Right lobe of liver (tissue), 6 donors: ENCODE measurements around the gene BCAR3. TPM values are rescaled to one million over a fixed set of nuclear protein-coding genes. Genes with fewer than 3 reads are reported as not detected.

Source experiments
- ATAC-seq, 4 donors: fragments of 200-7000 bp; cut with Tn5 transposase; one replicate each; pipeline ENCODE4 v1.9.1; 2020; ENCODE audit warnings: mild to moderate bottlenecking in 4 of 4, moderate library complexity in 4 of 4
- DNase-seq, 3 donors: peaks; one replicate each; pipeline ENCODE4 v3.0.0-alpha.2; 2020
- H3K27ac ChIP-seq, 3 donors: fragments of 200-600 bp; one replicate each; pipeline ENCODE4 v1.8.0; 2022
- H3K27me3 ChIP-seq, 2 donors: fragments of 200-600 bp; one replicate each; pipeline ENCODE4 v1.8.0; 2022
- H3K36me3 ChIP-seq, 4 donors: fragments of 200-600 bp; sonication (generic) in 1 of 4; one replicate each; pipeline versions ENCODE4 v1.5.1 to v1.8.0; 2017 to 2022; ENCODE audit warnings: control low read depth in 1 of 4
- H3K4me1 ChIP-seq, 4 donors: fragments of 200-600 bp; sonication (generic) in 1 of 4; one replicate each; pipeline versions ENCODE4 v1.5.1 to v1.8.0; 2017 to 2022; ENCODE audit warnings: control low read depth in 1 of 4
- H3K4me3 ChIP-seq, 3 donors: fragments of 200-600 bp; one replicate each; pipeline ENCODE4 v1.8.0; 2022
- H3K9me3 ChIP-seq, 4 donors: fragments of 200-600 bp; sonication (generic) in 1 of 4; one replicate each; pipeline versions ENCODE4 v1.5.1 to v1.8.0; 2017 to 2022; ENCODE audit warnings: control low read depth in 1 of 4
- CTCF ChIP-seq, 4 donors: fragments of 200-600 bp in 3 of 4; fragments of 450-650 bp in 1 of 4; IDR thresholded peaks; one replicate each; pipeline versions ENCODE4 v1.5.1 to v1.8.0; 2016 to 2022; ENCODE audit warnings: antibody characterized with exemption in 4 of 4, mild to moderate bottlenecking in 2 of 4
- POLR2A ChIP-seq: fragments of 450-650 bp; IDR thresholded peaks from one replicate; pipeline ENCODE4 v1.6.1; 2017; ENCODE audit warnings: antibody characterized with exemption, mild to moderate bottlenecking
- WGBS: methylation state at CpG from one replicate; pipeline ENCODE4 v1.1.6; 2018; ENCODE audit warnings: low coverage, low lambda C conversion rate; ENCODE audit not compliant: insufficient coverage; ENCODE audit errors: missing lambda C conversion rate; 5-methylcytosine and 5-hydroxymethylcytosine counted together
- intact Hi-C, 2 donors: fragments of 100-400 bp; cut with DNase I; formaldehyde crosslinking; loops; one replicate each; pipeline versions ENCODE4 v1.11.2 to v1.14.1; 2022
- total RNA-seq, 6 experiments: library from RNA; depleted of rRNA in 2 of 6; stranded (reverse); fragments of >200 nt in 2 of 6; fragmentation: NEBNext Ultra II Directional in 3 of 6; extraction: Animal tissue kit (Norgen Biotek cat#: 25700) in 3 of 6; gene quantifications; one replicate each; pipeline versions ENCODE4 v1.1.0 to v1.2.4, GENCODE V29; 2016 to 2023
- donor health status: DM: no; HTN: yes; CAD: no.
- donor health status: DM: no; HTN: no; CAD: no.
- donor health status: DM: no; HTN: no; CAD: no.
- donor health status: DM: no; HTN: yes; CAD: no.
- donor health status: DM: no; HTN: yes; CAD: no.

BCAR3 gene
- total RNA-seq, 6 experiments from 2014 or later: 7.6 to 19.8 (median 12.9) TPM

DNA sequence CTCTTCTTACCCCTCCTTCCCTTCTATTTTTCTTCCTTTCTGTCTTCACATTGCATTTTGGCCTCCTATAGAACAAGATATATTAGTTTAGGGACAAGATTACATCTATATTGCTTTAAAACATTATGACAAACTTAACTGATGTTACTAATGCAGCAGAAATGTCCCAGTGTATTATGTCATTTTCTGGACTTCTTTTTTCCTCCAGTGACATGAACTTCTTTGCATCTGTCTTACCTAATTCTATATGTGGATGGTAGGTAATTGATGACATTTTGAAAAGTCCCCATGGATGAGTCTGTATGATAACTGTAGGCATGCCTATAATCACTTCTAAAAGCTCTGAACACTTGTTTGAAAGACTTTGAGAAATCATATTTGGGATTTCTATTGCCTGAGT lies 144.2 kb downstream of the BCAR3 start:
- ATAC-seq (no peak), DNase-seq (no peak)
- Histone ChIP-seq H3K27me3 (no peaks in the 10 kb centered on the region), H3K4me1 (no peaks in the 10 kb centered on the region), H3K36me3 (no peaks in the 10 kb centered on the region), H3K9me3 (no peaks in the 10 kb centered on the region), H3K27ac (no peak overlapping the region), H3K4me3 (no peak overlapping the region)
- intact Hi-C loops: no loop called here
- no peak for TF ChIP-seq CTCF (IDR thresholded peaks at IDR 0.05)
- no peak for TF ChIP-seq POLR2A

DNA sequence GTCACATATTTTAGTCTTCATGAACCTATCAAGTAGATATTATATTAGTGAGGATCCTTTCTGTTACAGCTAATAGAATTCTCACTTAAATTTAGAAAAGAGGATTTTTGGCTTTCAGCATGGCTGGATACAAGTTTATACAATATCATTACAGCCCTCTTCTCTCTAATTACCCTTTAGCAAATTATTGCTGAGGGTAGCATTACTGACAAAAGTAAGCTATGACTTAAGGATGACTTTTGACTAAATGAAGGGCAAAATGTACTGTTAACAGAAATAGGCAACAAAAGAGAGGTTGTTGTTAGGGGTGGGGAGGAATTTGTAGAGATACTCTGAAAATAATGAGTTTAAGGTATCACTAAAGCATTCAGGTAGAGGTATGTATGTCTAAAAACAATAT lies 148.0 kb downstream of the BCAR3 start:
- no peaks in the 10 kb centered on the region for H3K36me3 ChIP-seq
- H3K4me1 ChIP-seq: peaks cover 0 to 13% (median 3%) of the 10 kb centered on the region in 4 donors
- H3K27me3 ChIP-seq: no peaks in the 10 kb centered on the region
- DNase-seq (no peak), ATAC-seq (no peak)
- H3K9me3 ChIP-seq: no peaks in the 10 kb centered on the region
- no peak overlapping the region for H3K27ac ChIP-seq
- H3K4me3 ChIP-seq: no peak overlapping the region
- intact Hi-C loops: no loop called here
- no peak for TF ChIP-seq POLR2A
- no peak for TF ChIP-seq CTCF (IDR thresholded peaks at IDR 0.05)

- Histone ChIP-seq H3K4me1 (peaks cover 0 to 13% (median 3%) of the 10 kb centered on the region in 4 donors), H3K4me3 (no peak overlapping the region), H3K9me3 (no peaks in the 10 kb centered on the region), H3K27ac (no peak overlapping the region), H3K27me3 (no peaks in the 10 kb centered on the region), H3K36me3 (no peaks in the 10 kb centered on the region)
- no peak for TF ChIP-seq POLR2A
- TF ChIP-seq CTCF (IDR thresholded peaks at IDR 0.05): no peak
- no peak for ATAC-seq
- intact Hi-C loops: no loop called here
- DNase-seq: no peak
- WGBS: 99% methylated on average over 3 of the region's 3 CpGs
Observed at GRCh38 chr1:93532780-93533378, 148.8 kb downstream of the BCAR3 start.

DNA sequence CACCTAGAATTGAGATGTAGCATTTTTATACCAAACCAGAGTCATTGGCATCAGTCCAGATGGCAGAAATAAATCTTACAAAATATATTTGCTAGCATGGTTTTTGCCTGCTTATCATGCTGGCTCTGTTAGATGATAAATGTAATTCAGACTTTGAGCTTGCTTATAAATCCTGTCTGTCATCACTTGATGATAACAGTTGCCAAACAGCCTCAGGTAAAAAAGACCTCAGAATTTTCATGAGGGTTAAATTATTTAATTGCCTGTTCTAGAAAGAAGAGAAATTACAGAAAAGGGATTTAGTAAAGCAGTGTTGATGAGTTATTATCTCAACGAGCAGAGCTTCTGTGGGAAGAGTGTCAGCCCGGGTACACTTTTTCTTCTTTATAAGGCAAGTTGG lies 150.4 kb downstream of the BCAR3 start:
- H3K27ac ChIP-seq: no peak overlapping the region
- ATAC-seq (peak in 2 of 4 donors; percentile 67 to 71), DNase-seq (no peak)
- H3K36me3 ChIP-seq: no peaks in the 10 kb centered on the region
- TF ChIP-seq CTCF (IDR thresholded peaks at IDR 0.05) (no peak), POLR2A (no peak)
- intact Hi-C loops: no loop called here
- H3K4me1 ChIP-seq: peaks cover 0 to 13% (median 3%) of the 10 kb centered on the region in 4 donors
- no peak overlapping the region for H3K4me3 ChIP-seq
- H3K27me3 ChIP-seq: no peaks in the 10 kb centered on the region
- H3K9me3 ChIP-seq: no peaks in the 10 kb centered on the region
- 15% methylated on average over 2 of the region's 2 CpGs for WGBS

DNA sequence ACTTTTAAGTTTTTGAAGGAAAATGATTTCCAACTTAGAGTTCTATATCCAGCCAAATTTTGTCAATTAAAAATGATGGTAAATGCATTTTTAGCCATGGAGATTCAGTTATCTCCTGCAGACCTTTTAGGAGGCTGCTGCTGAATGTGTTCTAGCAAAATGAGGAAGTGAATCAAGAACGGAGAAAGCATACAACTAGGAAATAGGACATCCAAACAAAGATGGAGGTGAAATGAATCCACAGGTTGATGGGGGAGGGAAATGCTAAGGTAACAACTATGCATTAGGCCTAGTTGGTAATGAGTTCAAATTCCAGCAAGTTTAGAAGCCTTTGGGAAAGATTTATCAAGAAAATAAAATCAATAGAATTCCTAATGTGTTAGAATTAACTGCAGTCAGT lies 153.2 kb downstream of the BCAR3 start:
- no peak for ATAC-seq
- TF ChIP-seq CTCF (IDR thresholded peaks at IDR 0.05) (no peak), POLR2A (no peak)
- Histone ChIP-seq H3K4me3 (no peak overlapping the region), H3K27ac (no peak overlapping the region), H3K27me3 (no peaks in the 10 kb centered on the region), H3K36me3 (no peaks in the 10 kb centered on the region), H3K9me3 (no peaks in the 10 kb centered on the region), H3K4me1 (peaks cover 0 to 13% (median 3%) of the 10 kb centered on the region in 4 donors)
- intact Hi-C loops: no loop called here
- DNase-seq: no peak
- 69% methylated on average over 1 of the region's 1 CpG for WGBS
